HCT116 (cell line): ENCODE measurements around the gene INTS6. TPM values are rescaled to one million over a fixed set of nuclear protein-coding genes. Genes with fewer than 3 reads are reported as not detected.

Source experiments
- ATAC-seq: fragments of 200-7000 bp; cut with Tn5 transposase; 2 replicates; pipeline ENCODE4 v1.9.1; 2020; ENCODE audit warnings: mild to moderate bottlenecking, moderate library complexity
- BruUV-seq: library from RNA; stranded (reverse); fragments of 400-500 nt; replicated peaks from 2 replicates; lab custom pipeline; 2021; lab: Mats Ljungman, UMichigan
- CTCF ChIA-PET: fragments of 300-600 bp; sonication (Branson Sonifier 250); formaldehyde crosslinking; loops from one replicate; lab custom pipeline; 2021; ENCODE audit warnings: antibody characterized with exemption; lab: Charles Lee
- POLR2A ChIA-PET: fragments of 300-600, 350-600 bp; sonication (Branson Sonifier 250); formaldehyde crosslinking; loops from one replicate; lab custom pipeline; 2021; ENCODE audit warnings: antibody characterized with exemption; lab: Charles Lee
- RAD21 ChIA-PET, 2 experiments: fragments of 300-600 bp; sonication (Branson Sonifier 250); formaldehyde crosslinking; loops; one replicate each; lab custom pipeline; 2023; ENCODE audit warnings: low total read pairs in 2 of 2; ENCODE audit not compliant: uncharacterized antibody in 2 of 2, unreplicated experiment in 2 of 2, low non-redundant PET in 1 of 2; lab: Charles Lee
- DNase-seq: peaks from one replicate; pipeline ENCODE4 v3.0.0-alpha.2; 2010; ENCODE audit warnings: low read depth, low spot score
- H2AFZ ChIP-seq: fragments of 200-600 bp; shearing (Covaris generic), sonication (generic); 2 replicates; pipeline ENCODE4 v1.6.1; 2017; ENCODE audit warnings: low read depth, mixed run types, mixed read lengths, antibody characterized with exemption, low read length; ENCODE audit not compliant: poor library complexity, severe bottlenecking
- H3K27ac ChIP-seq: 2 replicates; pipeline ENCODE4 v1.5.1; 2012; ENCODE audit warnings: low read depth, low read length
- H3K27me3 ChIP-seq: fragments of 200-600 bp; sonication (generic); 2 replicates; pipeline ENCODE4 v1.6.1; 2016; ENCODE audit warnings: mixed run types, low read length, mixed read lengths; ENCODE audit not compliant: insufficient read depth
- H3K36me3 ChIP-seq, 2 experiments: fragments of 200-500 bp in 1 of 2; fragments of 200-600 bp in 1 of 2; sonication (Bioruptor generic) in 1 of 2; sonication (generic) in 1 of 2; 2 replicates each; pipeline versions ENCODE4 v1.5.1 to v1.6.1; 2014 to 2016; ENCODE audit warnings: low read length in 2 of 2, inconsistent platforms in 1 of 2, mixed read lengths in 1 of 2, mixed run types in 1 of 2; ENCODE audit not compliant: insufficient read depth in 2 of 2, control insufficient read depth in 1 of 2
- H3K4me1 ChIP-seq, 2 experiments: fragments of 200-600 bp in 1 of 2; sonication (generic) in 1 of 2; 2 replicates each; pipeline versions ENCODE4 v1.5.1 to v1.6.1; 2012 to 2017; ENCODE audit warnings: low read length in 2 of 2, inconsistent platforms in 1 of 2, mild to moderate bottlenecking in 1 of 2, mixed read lengths in 1 of 2, mixed run types in 1 of 2, moderate library complexity in 1 of 2; ENCODE audit not compliant: insufficient read depth in 2 of 2, control insufficient read depth in 1 of 2
- H3K4me2 ChIP-seq: fragments of 200-600 bp; sonication (generic); 2 replicates; pipeline ENCODE4 v1.6.1; 2017; ENCODE audit warnings: mixed run types, low read length, mixed read lengths
- H3K4me3 ChIP-seq, 2 experiments: fragments of 200-600 bp in 1 of 2; sonication (generic) in 1 of 2; replicated peaks in 1 of 2; 2 replicates each; pipeline ENCODE4 v1.5.1; 2011 to 2016; ENCODE audit warnings: low read length in 2 of 2, control low read depth in 1 of 2, low read depth in 1 of 2, mild to moderate bottlenecking in 1 of 2, mixed read lengths in 1 of 2, mixed run types in 1 of 2
- H3K79me2 ChIP-seq: fragments of 200-600 bp; sonication (generic); 2 replicates; pipeline ENCODE4 v1.6.1; 2017; ENCODE audit warnings: mild to moderate bottlenecking, mixed run types, low read length, moderate library complexity, mixed read lengths; ENCODE audit not compliant: insufficient read depth
- H3K9ac ChIP-seq: fragments of 200-600 bp; sonication (generic); 2 replicates; pipeline ENCODE4 v1.6.1; 2016; ENCODE audit warnings: low read length, mixed read lengths
- H3K9me2 ChIP-seq: fragments of 200-600 bp; sonication (generic), shearing (Covaris generic); 2 replicates; pipeline ENCODE4 v1.6.1; 2017; ENCODE audit warnings: mixed run types, mild to moderate bottlenecking, moderate library complexity; ENCODE audit not compliant: insufficient read depth
- H3K9me3 ChIP-seq, 2 experiments: fragments of 200-500 bp in 1 of 2; fragments of 200-600 bp in 1 of 2; sonication (Bioruptor generic) in 1 of 2; sonication (generic) in 1 of 2; 2 replicates each; pipeline ENCODE4 v1.6.1; 2014 to 2017; ENCODE audit warnings: low read length in 2 of 2, mixed read lengths in 2 of 2, inconsistent platforms in 1 of 2, low read depth in 1 of 2, mild to moderate bottlenecking in 1 of 2, mixed run types in 1 of 2, moderate library complexity in 1 of 2; ENCODE audit not compliant: control insufficient read depth in 1 of 2, insufficient read depth in 1 of 2
- H4K20me1 ChIP-seq: fragments of 200-600 bp; sonication (generic), shearing (Covaris generic); 2 replicates; pipeline ENCODE4 v1.6.1; 2017; ENCODE audit warnings: mixed run types, mild to moderate bottlenecking, moderate library complexity; ENCODE audit not compliant: insufficient read depth
- ATF3 ChIP-seq: IDR thresholded peaks from 2 replicates; pipeline ENCODE4 v1.6.1; 2012
- CBX3 ChIP-seq: IDR thresholded peaks from 2 replicates; pipeline ENCODE4 v1.6.1; 2012; ENCODE audit warnings: low read depth
- CEBPB ChIP-seq: IDR thresholded peaks from 2 replicates; pipeline ENCODE4 v1.6.1; 2012; ENCODE audit warnings: low read depth
- CTCF ChIP-seq, 3 experiments: fragments of 200-600 bp in 1 of 3; sonication (generic) in 1 of 3; IDR thresholded peaks in 2 of 3; conservative IDR thresholded peaks in 1 of 3; 2 replicates each; pipeline ENCODE4 v1.5.1; 2012 to 2017; ENCODE audit warnings: low read depth in 2 of 3, low read length in 2 of 3, antibody characterized with exemption in 1 of 3, borderline replicate concordance in 1 of 3, control low read depth in 1 of 3, mild to moderate bottlenecking in 1 of 3, mixed read lengths in 1 of 3, mixed run types in 1 of 3, moderate library complexity in 1 of 3; ENCODE audit not compliant: insufficient read depth in 1 of 3
- EGR1 ChIP-seq: IDR thresholded peaks from 2 replicates; pipeline ENCODE4 v1.6.1; 2012; ENCODE audit warnings: low read depth
- EZH2 ChIP-seq: fragments of 200-600 bp; sonication (generic); IDR thresholded peaks from 2 replicates; pipeline ENCODE4 v1.6.1; 2017; ENCODE audit warnings: antibody characterized with exemption, mixed run types
- FOSL1 ChIP-seq: IDR thresholded peaks from 2 replicates; pipeline ENCODE4 v1.6.1; 2012; ENCODE audit warnings: low read depth
- JUND ChIP-seq: IDR thresholded peaks from 2 replicates; pipeline ENCODE4 v1.6.1; 2012
- MAX ChIP-seq: IDR thresholded peaks from 2 replicates; pipeline ENCODE4 v1.6.1; 2012
- POLR2A ChIP-seq: IDR thresholded peaks from 2 replicates; pipeline ENCODE4 v1.7.0; 2011; ENCODE audit warnings: borderline replicate concordance; ENCODE audit not compliant: insufficient read depth, insufficient read length; ENCODE audit errors: extremely low read depth
- POLR2AphosphoS5 ChIP-seq: IDR thresholded peaks from 2 replicates; pipeline ENCODE4 v1.6.1; 2011; ENCODE audit warnings: mild to moderate bottlenecking, low read depth, low read length, moderate library complexity
- REST ChIP-seq: IDR thresholded peaks from 2 replicates; pipeline ENCODE4 v1.6.1; 2012; ENCODE audit warnings: low read depth
- SIN3A ChIP-seq: IDR thresholded peaks from 2 replicates; pipeline ENCODE4 v1.6.1; 2012; ENCODE audit warnings: low read depth
- SP1 ChIP-seq: IDR thresholded peaks from 2 replicates; pipeline ENCODE4 v1.6.1; 2012; ENCODE audit warnings: low read depth
- SRF ChIP-seq: IDR thresholded peaks from 2 replicates; pipeline ENCODE4 v1.6.1; 2012; ENCODE audit warnings: low read depth
- TCF7L2 ChIP-seq: IDR thresholded peaks from 2 replicates; pipeline ENCODE4 v1.7.0; 2011; ENCODE audit warnings: borderline replicate concordance, inconsistent platforms; ENCODE audit not compliant: insufficient read depth, insufficient read length; ENCODE audit errors: extremely low read depth
- YY1 ChIP-seq: IDR thresholded peaks from 2 replicates; pipeline ENCODE4 v1.6.1; 2011; ENCODE audit warnings: low read length, low read depth, moderate library complexity, mild to moderate bottlenecking; ENCODE audit not compliant: insufficient replicate concordance; ENCODE audit errors: extremely low read depth
- ZBTB33 ChIP-seq: IDR thresholded peaks from 2 replicates; pipeline ENCODE4 v1.6.1; 2011; ENCODE audit warnings: mild to moderate bottlenecking, low read length, moderate library complexity; ENCODE audit not compliant: insufficient replicate concordance; ENCODE audit errors: extremely low read depth
- ZFX ChIP-seq: fragments of 450-650 bp; IDR thresholded peaks from 2 replicates; pipeline ENCODE4 v1.6.1; 2017
- ZNF274 ChIP-seq: fragments of 200-500 bp; sonication (Bioruptor generic); IDR thresholded peaks from 2 replicates; pipeline ENCODE4 v1.6.1; 2014; ENCODE audit warnings: mild to moderate bottlenecking, low read depth, low read length, inconsistent platforms
- intact Hi-C: fragments of 100-400 bp; cut with micrococcal nuclease; formaldehyde crosslinking; loops from 2 replicates; pipeline ENCODE4 v1.10.0; 2022
- total RNA-seq: library from RNA; stranded (reverse); gene quantifications from one replicate; pipeline ENCODE4 v1.2.1, GENCODE V29; 2021; ENCODE audit not compliant: unreplicated experiment

The INTS6 gene
- total RNA-seq, 1 experiment from 2014 or later = 44.7 TPM

- ATAC-seq (no peak), DNase-seq (no peak)
- Histone ChIP-seq H3K9me2 (no peaks in the 10 kb centered on the region), H3K9ac (no peak overlapping the region), H2AFZ (no peak overlapping the region), H4K20me1 (no peaks in the 10 kb centered on the region), H3K27me3 (no peaks in the 10 kb centered on the region), H3K79me2 (no peaks in the 10 kb centered on the region), H3K36me3 (no peaks in the 10 kb centered on the region), H3K9me3 (no peaks in the 10 kb centered on the region), H3K4me3 (no peak overlapping the region), H3K27ac (no peak overlapping the region), H3K4me1 (peaks cover 0 to 15% of the 10 kb centered on the region in 2 experiments; a peak in 2 of 4 replicates), H3K4me2 (no peak overlapping the region)
- CTCF ChIA-PET = no interaction called here
- RAD21 ChIA-PET = no interaction called here
- intact Hi-C loops = no loop called here
- no peak for TF ChIP-seq CBX3
- no peak for TF ChIP-seq ZFX
- TF ChIP-seq CTCF (IDR thresholded peaks at IDR 0.05 in 2 of 3, conservative IDR thresholded peaks at IDR 0.05 in 1 of 3; ENCODE audit: borderline replicate concordance in 1 of 3, insufficient read depth in 1 of 3, low read depth in 2 of 3, low read length in 2 of 3) = no peak
- TF ChIP-seq POLR2A = no peak
- no peak for TF ChIP-seq POLR2AphosphoS5
- TF ChIP-seq ZBTB33 = no peak
- no peak for TF ChIP-seq EZH2
- TF ChIP-seq ZNF274 = no peak
- TF ChIP-seq EGR1 = no peak
- TF ChIP-seq YY1 = no peak
- TF ChIP-seq JUND = no peak
- TF ChIP-seq CEBPB = no peak
- no peak for TF ChIP-seq TCF7L2
- no peak for TF ChIP-seq SP1
- no peak for TF ChIP-seq ATF3
- TF ChIP-seq FOSL1 = no peak
- no peak for TF ChIP-seq MAX
- TF ChIP-seq REST = no peak
- no peak for TF ChIP-seq SRF
- no peak for TF ChIP-seq SIN3A
- no TSS peak for BruUV-seq
- POLR2A ChIA-PET = interaction anchor here (3.0 kb wide), 1 partner anchor 25 kb away, joined by 23 read pairs; the partner anchor contains the start of gene INTS6
Observed at GRCh38 chr13:51477653-51478324, 25.0 kb upstream of the INTS6 start.
